OCI-LY3 (cell line): Measurements from ENCODE around the gene FAF2.
A peak's percentile ranks its signal among the peaks of the same experiment; 100 is the strongest.

ENCODE experiments used
- H2AFZ ChIP-seq: fragments of 200-600, 300-600 bp; shearing (Covaris generic); 2 replicates; pipeline ENCODE4 v1.6.0; 2014; ENCODE audit warnings: antibody characterized with exemption, low read depth, low read length
- H3K27ac ChIP-seq: fragments of 200-600, 300-600 bp; sonication (generic); 2 replicates; pipeline ENCODE4 v1.5.1; 2014; ENCODE audit warnings: mild to moderate bottlenecking, low read length, moderate library complexity, mixed read lengths
- H3K27me3 ChIP-seq: fragments of 200-600, 300-600 bp; sonication (generic); 2 replicates; pipeline ENCODE4 v1.6.1; 2014; ENCODE audit warnings: low read depth, low read length, mixed read lengths
- H3K36me3 ChIP-seq: fragments of 200-600, 300-600 bp; sonication (generic); replicated peaks from 2 replicates; pipeline ENCODE3; 2014; ENCODE audit warnings: low read depth, low read length, mixed read lengths
- H3K4me1 ChIP-seq: fragments of 300-600, 200-600 bp; sonication (generic); 2 replicates; pipeline ENCODE4 v1.6.1; 2014; ENCODE audit warnings: low read length, mixed read lengths
- H3K4me2 ChIP-seq: fragments of 200-600, 300-600 bp; sonication (generic); 2 replicates; pipeline ENCODE4 v1.6.1; 2014; ENCODE audit warnings: low read length, mixed read lengths
- H3K4me3 ChIP-seq: fragments of 300-600, 200-600 bp; sonication (generic); 2 replicates; pipeline ENCODE4 v1.5.1; 2014; ENCODE audit warnings: antibody characterized with exemption, mild to moderate bottlenecking, low read length, moderate library complexity
- H3K79me2 ChIP-seq: fragments of 300-600, 200-600 bp; shearing (Covaris generic); 2 replicates; pipeline ENCODE4 v1.6.1; 2014; ENCODE audit warnings: mild to moderate bottlenecking, low read length, mixed read lengths
- H3K9ac ChIP-seq: fragments of 300-600, 200-600 bp; shearing (Covaris generic); 2 replicates; pipeline ENCODE4 v1.6.0; 2014; ENCODE audit warnings: mild to moderate bottlenecking, low read length, moderate library complexity
- H3K9me3 ChIP-seq: fragments of 200-600, 300-600 bp; shearing (Covaris generic); 2 replicates; pipeline ENCODE4 v1.6.1; 2014; ENCODE audit warnings: low read length, mixed read lengths; ENCODE audit not compliant: insufficient read depth
- H4K20me1 ChIP-seq: fragments of 200-600, 300-600 bp; sonication (generic); 2 replicates; pipeline ENCODE4 v1.6.1; 2016; ENCODE audit warnings: low read length, mixed read lengths; ENCODE audit not compliant: insufficient read depth
- EZH2phosphoT487 ChIP-seq: fragments of 200-600 bp; shearing (Covaris generic); IDR thresholded peaks from 2 replicates; pipeline ENCODE4 v1.6.1; 2018; ENCODE audit warnings: antibody characterized with exemption, mixed run types, low read depth
- TF ChIP-seq, protein P1 (sequence below): fragments of 200-600, 300-600 bp; sonication (generic); IDR thresholded peaks from 2 replicates; pipeline ENCODE4 v1.5.1; 2014; ENCODE audit warnings: antibody characterized with exemption, low read length, low read depth

Gene FAF2

DNA sequence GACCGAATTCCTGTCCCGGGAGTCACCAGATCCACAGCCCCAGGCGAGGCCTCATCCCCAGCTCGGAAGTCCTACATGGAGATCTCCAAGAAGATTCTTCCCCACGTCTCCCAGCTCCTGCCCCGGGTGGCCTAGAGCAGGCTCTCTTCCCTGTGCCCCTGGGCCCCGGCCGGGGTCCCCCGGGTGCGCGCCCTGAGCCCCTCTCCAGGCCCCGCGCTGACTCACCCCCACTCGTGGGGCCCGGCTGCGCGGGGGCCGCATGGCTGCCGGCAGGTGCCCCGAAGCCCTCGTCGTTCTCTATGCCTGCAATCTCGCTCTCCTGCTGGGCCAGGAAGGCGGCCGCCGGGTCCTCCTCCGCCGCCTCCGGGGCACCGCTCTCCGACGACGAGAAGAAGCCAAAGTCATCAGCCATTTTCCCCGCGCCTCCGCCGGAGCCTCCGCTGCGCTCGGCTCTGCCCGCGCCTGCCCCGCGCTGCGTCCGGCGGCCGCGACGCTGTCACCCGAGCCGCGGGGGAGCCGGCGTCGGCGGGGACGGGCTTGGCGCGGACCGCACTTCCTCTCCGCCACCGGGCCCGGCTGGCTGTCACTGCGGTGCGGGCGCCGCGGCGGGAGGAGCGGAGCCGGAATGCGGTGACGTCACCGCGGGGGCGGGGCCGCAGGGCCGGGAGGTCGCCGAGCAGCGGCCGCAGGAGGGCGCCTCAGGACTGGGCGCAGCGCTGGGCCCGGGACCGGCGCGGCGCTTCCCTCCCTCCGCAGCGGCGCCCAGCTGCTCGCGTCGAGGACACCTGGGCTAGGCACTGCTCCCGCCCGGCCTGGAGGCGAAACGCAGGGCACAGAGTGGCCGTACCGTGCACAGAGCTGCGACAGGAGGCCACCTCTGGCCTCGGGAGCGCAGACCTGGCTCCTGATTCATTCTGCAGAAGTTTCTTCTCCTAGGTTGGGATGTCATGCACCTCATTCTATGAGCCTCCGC lies 31.9 kb upstream of the FAF2 start, which contains the start of gene CLTB:
Gene CLTB, minus strand, starts transcription at position 588 of the 973 bp plus-strand sequence. Its CDS starts 176 bp downstream, at position 412.
- TF ChIP-seq, protein P1, sequence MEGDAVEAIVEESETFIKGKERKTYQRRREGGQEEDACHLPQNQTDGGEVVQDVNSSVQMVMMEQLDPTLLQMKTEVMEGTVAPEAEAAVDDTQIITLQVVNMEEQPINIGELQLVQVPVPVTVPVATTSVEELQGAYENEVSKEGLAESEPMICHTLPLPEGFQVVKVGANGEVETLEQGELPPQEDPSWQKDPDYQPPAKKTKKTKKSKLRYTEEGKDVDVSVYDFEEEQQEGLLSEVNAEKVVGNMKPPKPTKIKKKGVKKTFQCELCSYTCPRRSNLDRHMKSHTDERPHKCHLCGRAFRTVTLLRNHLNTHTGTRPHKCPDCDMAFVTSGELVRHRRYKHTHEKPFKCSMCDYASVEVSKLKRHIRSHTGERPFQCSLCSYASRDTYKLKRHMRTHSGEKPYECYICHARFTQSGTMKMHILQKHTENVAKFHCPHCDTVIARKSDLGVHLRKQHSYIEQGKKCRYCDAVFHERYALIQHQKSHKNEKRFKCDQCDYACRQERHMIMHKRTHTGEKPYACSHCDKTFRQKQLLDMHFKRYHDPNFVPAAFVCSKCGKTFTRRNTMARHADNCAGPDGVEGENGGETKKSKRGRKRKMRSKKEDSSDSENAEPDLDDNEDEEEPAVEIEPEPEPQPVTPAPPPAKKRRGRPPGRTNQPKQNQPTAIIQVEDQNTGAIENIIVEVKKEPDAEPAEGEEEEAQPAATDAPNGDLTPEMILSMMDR = peak; percentile 51
- TF ChIP-seq EZH2phosphoT487 = no peak

DNA sequence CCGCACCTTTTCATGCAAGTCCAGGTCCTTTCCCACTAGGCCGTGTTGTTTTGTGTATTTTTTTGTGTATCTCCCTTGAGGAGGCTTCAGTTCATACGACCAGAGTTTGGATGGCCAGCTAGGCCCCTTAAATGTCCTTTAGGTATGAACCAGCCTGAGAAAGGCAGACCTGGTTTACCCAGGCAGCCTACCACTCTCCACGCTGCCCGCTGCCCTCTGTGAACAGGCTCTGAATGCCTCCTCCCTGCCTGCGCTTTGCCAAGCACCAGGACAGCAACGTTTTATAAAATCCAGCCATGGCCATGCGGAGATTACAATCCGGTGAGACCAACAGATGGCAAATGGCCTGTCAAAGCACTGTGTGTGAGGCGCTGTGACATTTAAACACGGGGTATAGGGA lies 31.2 kb upstream of the FAF2 start:
- Histone ChIP-seq H3K4me3 (peak overlapping the region; percentile 96), H3K27ac (no peak overlapping the region)

More for the DNA sequence above, 31.9 kb upstream of the FAF2 start, which contains the start of gene CLTB:
- no peak within 1 kb of the TSS for H3K27ac ChIP-seq
- peak within 1 kb of the TSS; percentile 90 for H3K4me2 ChIP-seq
- H3K79me2 ChIP-seq = peaks cover 6% of the 10 kb centered on the region
- H4K20me1 ChIP-seq = no peaks in the 10 kb centered on the region
- H3K4me3 ChIP-seq = peak within 1 kb of the TSS; percentile 96
- peak within 1 kb of the TSS; percentile 89 for H2AFZ ChIP-seq
- peak within 1 kb of the TSS; percentile 90 for H3K9ac ChIP-seq
- H3K27me3 ChIP-seq = peaks cover 4% of the 10 kb centered on the region; the same call in 1 of the 2 replicates
- 0 out of 2 replicates have a peak, but pooled peaks cover 6% of the 10 kb centered on the region for H3K9me3 ChIP-seq
- no peaks in the 10 kb centered on the region for H3K36me3 ChIP-seq
- peaks cover 15% of the 10 kb centered on the region for H3K4me1 ChIP-seq

DNA sequence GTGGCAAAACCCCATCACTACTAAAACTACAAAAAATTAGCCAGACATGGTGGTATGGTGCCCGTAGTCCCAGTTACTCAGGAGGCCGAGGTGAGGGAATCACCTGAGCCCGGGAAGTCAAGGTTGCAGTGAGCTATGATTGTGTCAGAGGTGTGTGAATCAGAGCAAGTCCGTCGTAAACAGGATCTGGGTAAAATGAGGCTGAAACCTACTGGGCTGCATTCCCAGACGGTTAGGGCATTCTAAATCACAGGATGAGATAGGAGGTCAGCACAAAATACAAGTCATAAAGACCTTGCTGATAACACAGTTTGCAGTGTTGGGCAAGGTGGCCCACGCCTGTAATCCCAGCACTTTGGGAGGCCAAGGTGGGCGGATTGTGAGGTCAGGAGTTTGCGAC lies 29.9 kb upstream of the FAF2 start:
- Histone ChIP-seq H3K36me3 (no peaks in the 10 kb centered on the region), H3K27ac (no peak overlapping the region), H4K20me1 (no peaks in the 10 kb centered on the region), H3K4me2 (no peak overlapping the region), H3K79me2 (peaks cover 6% of the 10 kb centered on the region), H3K4me1 (peaks cover 15% of the 10 kb centered on the region), H3K4me3 (no peak overlapping the region), H3K27me3 (peaks cover 4% of the 10 kb centered on the region; the same call in 1 of the 2 replicates), H3K9ac (no peak overlapping the region), H3K9me3 (0 out of 2 replicates have a peak, but pooled peaks cover 6% of the 10 kb centered on the region), H2AFZ (no peak overlapping the region)
- no peak for TF ChIP-seq EZH2phosphoT487
- TF ChIP-seq, protein P1 = no peak

More for the DNA sequence above, 31.2 kb upstream of the FAF2 start:
- Histone ChIP-seq H2AFZ (peak overlapping the region; percentile 87), H3K27me3 (peaks cover 4% of the 10 kb centered on the region; the same call in 1 of the 2 replicates), H3K9ac (peak overlapping the region; percentile 44), H3K4me2 (peak overlapping the region; percentile 90), H3K36me3 (no peaks in the 10 kb centered on the region), H3K4me1 (peaks cover 15% of the 10 kb centered on the region), H3K79me2 (peaks cover 6% of the 10 kb centered on the region), H4K20me1 (no peaks in the 10 kb centered on the region), H3K9me3 (0 out of 2 replicates have a peak, but pooled peaks cover 6% of the 10 kb centered on the region)
- TF ChIP-seq EZH2phosphoT487 = no peak
- TF ChIP-seq, protein P1 = no peak

- Histone ChIP-seq H3K27ac (no peak overlapping the region), H3K4me2 (no peak overlapping the region)
These were observed 28.1 kb upstream of the FAF2 start for GRCh38 chr5:176420086-176420485.

More at GRCh38 chr5:176420086-176420485, 28.1 kb upstream of the FAF2 start:
- Histone ChIP-seq H3K27me3 (peaks cover 4% of the 10 kb centered on the region; the same call in 1 of the 2 replicates), H3K79me2 (peaks cover 6% of the 10 kb centered on the region), H3K9me3 (0 out of 2 replicates have a peak, but pooled peaks cover 7% of the 10 kb centered on the region), H4K20me1 (no peaks in the 10 kb centered on the region), H3K4me1 (peaks cover 13% of the 10 kb centered on the region), H2AFZ (no peak overlapping the region), H3K9ac (no peak overlapping the region), H3K4me3 (no peak overlapping the region), H3K36me3 (no peaks in the 10 kb centered on the region)
- no peak for TF ChIP-seq EZH2phosphoT487
- TF ChIP-seq, protein P1 = no peak
